A549 (cell line): Measurements from ENCODE around the gene CACNA1C. TPM values are rescaled to one million over a fixed set of nuclear protein-coding genes. Genes with fewer than 3 reads are reported as not detected.
A peak's percentile ranks its signal among the peaks of the same experiment; 100 is the strongest.
"Not testable (repeated sequence)": the region's sequence is repeated elsewhere in the genome, so short reads cannot be mapped to it uniquely, and the experiment has no call there.

ENCODE experiments used
- ATAC-seq, 2 experiments: fragments of 200-7000 bp in 1 of 2; fragments of >200 bp in 1 of 2; cut with Nextera tagmentation in 1 of 2; cut with Tn5 transposase in 1 of 2; 3 replicates each; pipeline versions ENCODE4 v1.8.0 to v1.9.1; 2018 to 2020; ENCODE audit warnings: mild to moderate bottlenecking in 1 of 2, moderate library complexity in 1 of 2
- CTCF ChIA-PET: fragments of 300-600 bp; sonication (Branson Sonifier 250); formaldehyde crosslinking; extraction: SDS; loops from one replicate; lab custom pipeline; 2021; ENCODE audit warnings: antibody characterized with exemption, inconsistent platforms; lab: Yijun Ruan, JAX
- POLR2A ChIA-PET: fragments of 350-600 bp; formaldehyde crosslinking; extraction: SDS; loops from one replicate; lab custom pipeline; 2021; ENCODE audit warnings: antibody characterized with exemption, inconsistent platforms; lab: Yijun Ruan, JAX
- DNase-seq, 2 experiments: peaks; one replicate each; pipeline versions ENCODE4 v3.0.0 to v3.0.0-alpha.2; 2011 to 2016; ENCODE audit warnings: low read depth in 1 of 2, low spot score in 1 of 2
- FAIRE-seq: peaks from 2 replicates; lab custom pipeline; 2011; peaks lifted over from hg19 to GRCh38; lab: Jason Lieb, UNC
- H3K27ac ChIP-seq, 2 experiments: fragments of >200 bp; sonication (Bioruptor Twin); formaldehyde crosslinking; 3 replicates each; pipeline ENCODE4 v1.5.1; 2016 to 2017
- H3K4me1 ChIP-seq: fragments of >200 bp; sonication (Bioruptor Twin); formaldehyde crosslinking; 3 replicates; pipeline ENCODE4 v1.6.1; 2016
- H3K4me2 ChIP-seq: fragments of >200 bp; sonication (Bioruptor Twin); formaldehyde crosslinking; 3 replicates; pipeline ENCODE4 v1.6.1; 2016
- H3K4me3 ChIP-seq: fragments of >200 bp; sonication (Bioruptor Twin); formaldehyde crosslinking; 3 replicates; pipeline ENCODE4 v1.5.1; 2016
- H3K9me3 ChIP-seq: fragments of >200 bp; sonication (Bioruptor Twin); formaldehyde crosslinking; 3 replicates; pipeline ENCODE4 v1.6.1; 2016
- CBX8 ChIP-seq: fragments of 200-600 bp; sonication (generic); IDR thresholded peaks from 2 replicates; pipeline ENCODE4 v1.6.1; 2016
- CEBPB ChIP-seq, 2 experiments: fragments of >200 bp in 1 of 2; sonication (Bioruptor Twin) in 1 of 2; formaldehyde crosslinking in 1 of 2; IDR thresholded peaks; 2 replicates each; pipeline ENCODE4 v1.6.1; 2012 to 2016
- CHD2 ChIP-seq: fragments of 150-350 bp; IDR thresholded peaks from 2 replicates; pipeline ENCODE4 v1.6.1; 2014; ENCODE audit warnings: low read length; ENCODE audit not compliant: partially characterized antibody
- EP300 ChIP-seq, 2 experiments: fragments of >200 bp; sonication (Bioruptor Twin); formaldehyde crosslinking; IDR thresholded peaks; 2 replicates in 1 of 2; 3 replicates in 1 of 2; pipeline ENCODE4 v1.6.1; 2016 to 2017
- ESRRA ChIP-seq: fragments of 150-350 bp; IDR thresholded peaks from 2 replicates; pipeline ENCODE4 v1.6.1; 2014; ENCODE audit warnings: mild to moderate bottlenecking, low read length, borderline replicate concordance
- FOSB ChIP-seq: fragments of 250-450 bp; sonication (Bioruptor Pico); IDR thresholded peaks from 2 replicates; pipeline ENCODE4 v1.5.0; 2020; ENCODE audit warnings: mild to moderate bottlenecking, moderate library complexity
- FOSL2 ChIP-seq, 2 experiments: fragments of 450-650 bp in 1 of 2; fragments of >200 bp in 1 of 2; sonication (Bioruptor Twin) in 1 of 2; formaldehyde crosslinking; IDR thresholded peaks; 2 replicates each; pipeline versions ENCODE4 v1.5.0 to v1.6.1; 2016 to 2020; ENCODE audit warnings: mild to moderate bottlenecking in 1 of 2, moderate library complexity in 1 of 2
- FOXS1 ChIP-seq: fragments of 250-450 bp; sonication (Bioruptor Pico); IDR thresholded peaks from 2 replicates; pipeline ENCODE4 v1.5.0; 2020; ENCODE audit warnings: mild to moderate bottlenecking, moderate library complexity
- GATA3 ChIP-seq: IDR thresholded peaks from 2 replicates; pipeline ENCODE4 v1.6.1; 2012; ENCODE audit warnings: borderline replicate concordance
- HDAC2 ChIP-seq: fragments of 200-600 bp; sonication (generic); IDR thresholded peaks from 2 replicates; pipeline ENCODE4 v1.6.1; 2016
- HOXB5 ChIP-seq: fragments of 250-450 bp; sonication (Bioruptor Pico); IDR thresholded peaks from 2 replicates; pipeline ENCODE4 v1.5.0; 2020; ENCODE audit warnings: mild to moderate bottlenecking, moderate library complexity
- JUN ChIP-seq, 2 experiments: fragments of >200 bp; sonication (Bioruptor Twin); formaldehyde crosslinking; IDR thresholded peaks; 2 replicates in 1 of 2; 3 replicates in 1 of 2; pipeline ENCODE4 v1.6.1; 2016 to 2017
- MAFK ChIP-seq: fragments of 450-650 bp; IDR thresholded peaks from 2 replicates; pipeline ENCODE4 v1.6.1; 2014; ENCODE audit not compliant: partially characterized antibody
- MAZ ChIP-seq: fragments of 150-350 bp; IDR thresholded peaks from 2 replicates; pipeline ENCODE4 v1.6.1; 2014; ENCODE audit warnings: antibody characterized with exemption, low read depth, low read length, borderline replicate concordance
- MYC ChIP-seq: IDR thresholded peaks from 2 replicates; pipeline ENCODE4 v1.6.1; 2012; ENCODE audit warnings: mild to moderate bottlenecking, inconsistent platforms, low read length, improper control_type of control experiment, borderline replicate concordance
- NFE2L2 ChIP-seq: fragments of 150-350 bp; conservative IDR thresholded peaks from 2 replicates; pipeline ENCODE4 v1.6.1; 2014; ENCODE audit warnings: low read length
- POLR2A ChIP-seq: IDR thresholded peaks from 2 replicates; pipeline ENCODE4 v1.6.1; 2012; ENCODE audit warnings: mild to moderate bottlenecking, low read length
- RAD21 ChIP-seq, 2 experiments: fragments of >200 bp in 1 of 2; sonication (Bioruptor Twin) in 1 of 2; formaldehyde crosslinking in 1 of 2; IDR thresholded peaks in 1 of 2; conservative IDR thresholded peaks in 1 of 2; 2 replicates in 1 of 2; 3 replicates in 1 of 2; pipeline ENCODE4 v1.6.1; 2012 to 2018; ENCODE audit warnings: inconsistent platforms in 1 of 2
- RNF2 ChIP-seq: fragments of 200-600 bp; sonication (generic); IDR thresholded peaks from 2 replicates; pipeline ENCODE4 v1.6.1; 2016; ENCODE audit warnings: low read depth, mild to moderate bottlenecking, antibody characterized with exemption, moderate library complexity, borderline replicate concordance
- SMC3 ChIP-seq: fragments of >200 bp; sonication (Bioruptor Twin); formaldehyde crosslinking; IDR thresholded peaks from 3 replicates; pipeline ENCODE4 v1.6.1; 2018; ENCODE audit warnings: inconsistent platforms
- ZFP36 ChIP-seq: fragments of 450-650 bp; IDR thresholded peaks from 2 replicates; pipeline ENCODE4 v1.6.1; 2014; ENCODE audit warnings: borderline replicate concordance; ENCODE audit not compliant: partially characterized antibody
- ZNF302 ChIP-seq: fragments of 250-450 bp; sonication (Bioruptor Pico); IDR thresholded peaks from 2 replicates; pipeline ENCODE4 v1.9.0; 2021; ENCODE audit warnings: inconsistent platforms, mild to moderate bottlenecking, moderate library complexity
- WGBS: methylation state at CpG from one replicate; pipeline ENCODE4 v1.1.6; 2017; ENCODE audit errors: missing lambda C conversion rate; 5-methylcytosine and 5-hydroxymethylcytosine counted together
- polyA plus RNA-seq, 4 experiments: library from polyadenylated mRNA; depleted of rRNA in 3 of 4; stranded (reverse); fragments of >200 nt; fragmentation: RNase III in 1 of 4; extraction: RNeasy Plus Mini Kit Qiagen cat#74134 plus additional on column Dnase treatment in 1 of 4; gene quantifications; 2 replicates in 3 of 4; 3 replicates in 1 of 4; pipeline ENCODE4 v1.2.3, GENCODE V29; 2011 to 2017
- TF ChIP-seq, protein P1 (sequence below): fragments of >200 bp; sonication (Bioruptor Twin); formaldehyde crosslinking; IDR thresholded peaks from 3 replicates; pipeline ENCODE4 v1.5.1; 2016
- TF ChIP-seq, protein P2 (sequence below): fragments of 250-450 bp; sonication (Bioruptor Pico); IDR thresholded peaks from 2 replicates; pipeline ENCODE4 v1.5.0; 2020; ENCODE audit warnings: low read depth, mild to moderate bottlenecking, moderate library complexity
- TF ChIP-seq, protein P3 (sequence below): fragments of >200 bp; sonication (Bioruptor Twin); formaldehyde crosslinking; IDR thresholded peaks from 2 replicates; pipeline ENCODE4 v1.6.1; 2016

CACNA1C gene
- polyA plus RNA-seq, 2 of the 4 experiments (the other 2 are of a cell fraction) = not detected

DNA sequence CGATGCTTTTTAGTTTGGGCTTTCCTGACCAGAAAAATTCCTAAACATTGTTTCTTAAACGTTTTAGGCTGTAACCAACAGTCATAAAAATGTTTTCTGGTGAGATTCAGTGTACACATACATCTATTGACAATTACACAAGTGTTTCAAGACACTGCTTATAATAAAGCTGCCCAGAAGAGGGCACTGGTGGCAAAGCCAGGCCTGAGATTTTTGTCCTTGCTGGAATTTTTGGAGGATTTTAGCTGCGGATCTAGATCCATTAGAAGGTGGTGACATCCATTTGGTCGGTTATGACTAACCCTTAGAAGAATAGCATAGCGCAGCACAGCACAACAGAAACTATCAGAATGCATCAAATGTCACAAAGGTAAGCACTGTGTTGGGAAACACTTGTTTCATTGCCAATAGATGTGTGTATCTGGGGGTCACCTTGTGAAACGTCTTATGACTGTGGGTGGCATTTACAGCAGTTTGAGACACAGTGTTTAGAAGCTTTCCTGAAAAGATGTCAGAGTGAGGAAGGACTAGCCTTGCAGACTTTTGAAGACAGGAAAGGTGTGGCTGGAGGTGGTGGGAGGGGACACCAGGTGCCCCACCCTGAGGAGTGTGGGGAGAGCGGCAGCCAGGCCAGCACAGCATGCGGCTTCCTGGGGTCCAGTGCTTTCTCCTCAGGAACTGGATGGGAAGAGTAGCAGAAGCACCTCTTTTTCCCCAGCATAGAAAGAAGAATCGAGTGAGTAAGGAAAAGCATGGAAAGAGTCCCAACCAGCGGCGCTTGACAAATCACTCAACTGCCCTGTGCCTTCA is 687.2 kb downstream of the CACNA1C start:
- WGBS = 21% methylated on average over 11 of the region's 11 CpGs
- DNase-seq = peak in 1 of 2 experiments; percentile 44
- FAIRE-seq = no peak
- no peaks in the 10 kb centered on the region for H3K4me1 ChIP-seq
- peak in 1 of 2 experiments; percentile 64; a peak in 4 of 6 replicates for ATAC-seq
- H3K4me2 ChIP-seq = no peak overlapping the region
- ChIA-PET POLR2A (no interaction called here), CTCF (interaction anchor here (0.6 to 3.0 kb wide), 22 partner anchors 8 to 1578 kb away, joined by 3 to 30 read pairs (median 4); no protein-coding TSS in a partner anchor)
- no peak overlapping the region for H3K27ac ChIP-seq
- TF ChIP-seq ZNF302 (CRISPR knock-in tag) (no peak), MAZ (no peak), ZFP36 (no peak), SMC3 (peak; percentile 42), CEBPB (IDR thresholded peaks at IDR 0.05) (no peak), MYC (no peak), JUN (IDR thresholded peaks at IDR 0.05) (no peak), POLR2A (no peak), EP300 (IDR thresholded peaks at IDR 0.05) (no peak), MAFK (no peak), HOXB5 (CRISPR knock-in tag) (no peak), RAD21 (conservative IDR thresholded peaks at IDR 0.05 in 1 of 2, IDR thresholded peaks at IDR 0.05 in 1 of 2) (peak; percentile 64 to 75)
- TF ChIP-seq, protein P1, sequence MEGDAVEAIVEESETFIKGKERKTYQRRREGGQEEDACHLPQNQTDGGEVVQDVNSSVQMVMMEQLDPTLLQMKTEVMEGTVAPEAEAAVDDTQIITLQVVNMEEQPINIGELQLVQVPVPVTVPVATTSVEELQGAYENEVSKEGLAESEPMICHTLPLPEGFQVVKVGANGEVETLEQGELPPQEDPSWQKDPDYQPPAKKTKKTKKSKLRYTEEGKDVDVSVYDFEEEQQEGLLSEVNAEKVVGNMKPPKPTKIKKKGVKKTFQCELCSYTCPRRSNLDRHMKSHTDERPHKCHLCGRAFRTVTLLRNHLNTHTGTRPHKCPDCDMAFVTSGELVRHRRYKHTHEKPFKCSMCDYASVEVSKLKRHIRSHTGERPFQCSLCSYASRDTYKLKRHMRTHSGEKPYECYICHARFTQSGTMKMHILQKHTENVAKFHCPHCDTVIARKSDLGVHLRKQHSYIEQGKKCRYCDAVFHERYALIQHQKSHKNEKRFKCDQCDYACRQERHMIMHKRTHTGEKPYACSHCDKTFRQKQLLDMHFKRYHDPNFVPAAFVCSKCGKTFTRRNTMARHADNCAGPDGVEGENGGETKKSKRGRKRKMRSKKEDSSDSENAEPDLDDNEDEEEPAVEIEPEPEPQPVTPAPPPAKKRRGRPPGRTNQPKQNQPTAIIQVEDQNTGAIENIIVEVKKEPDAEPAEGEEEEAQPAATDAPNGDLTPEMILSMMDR = peak; percentile 56
- TF ChIP-seq, all 56 proteins: peak for 3
- no peak overlapping the region for H3K4me3 ChIP-seq
- no peaks in the 10 kb centered on the region for H3K9me3 ChIP-seq

DNA sequence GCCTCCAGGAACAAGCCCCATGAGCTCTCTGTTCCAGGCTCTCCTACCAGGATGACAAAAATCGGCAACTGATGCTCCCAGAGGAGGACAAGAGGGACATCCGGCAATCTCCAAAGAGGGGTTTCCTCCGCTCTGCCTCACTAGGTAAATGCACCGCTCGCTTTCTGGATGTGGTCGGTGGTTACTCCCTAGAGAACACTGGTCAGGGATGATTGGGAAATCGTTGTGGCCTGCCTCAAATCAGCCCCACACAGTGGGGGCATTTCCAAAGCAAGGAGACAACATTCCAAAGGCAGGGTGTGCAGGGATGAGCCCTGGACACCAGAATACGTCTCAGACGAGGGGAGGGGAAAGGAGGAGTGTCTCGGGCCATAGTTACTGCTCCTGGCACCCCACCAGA is 689.2 kb downstream of the CACNA1C start:
- not testable (repeated sequence) for FAIRE-seq
- CTCF ChIA-PET = interaction anchor here (1.2 to 3.0 kb wide), 2 partner anchors 42 kb away, joined by 4 to 30 read pairs; no protein-coding TSS in a partner anchor

DNA sequence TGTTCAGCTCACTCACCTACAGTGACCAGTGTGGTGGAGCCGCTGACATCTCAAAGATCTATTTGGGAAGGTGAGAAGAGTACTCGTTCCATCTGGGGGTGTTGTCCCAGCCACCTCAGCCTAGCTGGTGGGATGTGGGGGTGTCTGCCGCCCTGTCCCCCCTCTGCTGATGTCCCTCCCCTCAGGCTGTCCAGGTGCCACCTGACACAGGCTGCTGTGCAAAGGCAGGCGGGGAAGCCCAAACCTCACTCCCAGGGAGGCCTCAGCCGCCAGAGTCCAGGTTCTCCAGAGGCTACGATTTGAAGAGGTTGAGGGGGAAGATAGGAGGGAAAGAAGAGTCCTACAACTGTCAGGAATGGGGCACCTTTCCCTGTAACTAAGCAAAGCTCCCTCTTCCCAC is 690.7 kb downstream of the CACNA1C start:
- Histone ChIP-seq H3K4me3 (no peak overlapping the region), H3K27ac (no peak overlapping the region), H3K4me2 (no peak overlapping the region), H3K4me1 (no peaks in the 10 kb centered on the region), H3K9me3 (no peaks in the 10 kb centered on the region)
- POLR2A ChIA-PET = no interaction called here
- CTCF ChIA-PET = interaction anchor here (1.2 kb wide), 1 partner anchor 40 kb away, joined by 4 read pairs; no protein-coding TSS in a partner anchor
- TF ChIP-seq RNF2 (no peak), CEBPB (IDR thresholded peaks at IDR 0.05) (no peak), FOSB (CRISPR knock-in tag) (no peak), FOSL2 (IDR thresholded peaks at IDR 0.05) (no peak), FOSL2 (CRISPR knock-in tag; IDR thresholded peaks at IDR 0.05) (no peak), FOXS1 (CRISPR knock-in tag) (no peak), NFE2L2 (no peak), HDAC2 (no peak), ESRRA (no peak), GATA3 (no peak), CBX8 (no peak), CHD2 (no peak)
- TF ChIP-seq, protein P2, sequence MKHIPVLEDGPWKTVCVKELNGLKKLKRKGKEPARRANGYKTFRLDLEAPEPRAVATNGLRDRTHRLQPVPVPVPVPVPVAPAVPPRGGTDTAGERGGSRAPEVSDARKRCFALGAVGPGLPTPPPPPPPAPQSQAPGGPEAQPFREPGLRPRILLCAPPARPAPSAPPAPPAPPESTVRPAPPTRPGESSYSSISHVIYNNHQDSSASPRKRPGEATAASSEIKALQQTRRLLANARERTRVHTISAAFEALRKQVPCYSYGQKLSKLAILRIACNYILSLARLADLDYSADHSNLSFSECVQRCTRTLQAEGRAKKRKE (CRISPR knock-in tag) = no peak
- TF ChIP-seq, protein P3, sequence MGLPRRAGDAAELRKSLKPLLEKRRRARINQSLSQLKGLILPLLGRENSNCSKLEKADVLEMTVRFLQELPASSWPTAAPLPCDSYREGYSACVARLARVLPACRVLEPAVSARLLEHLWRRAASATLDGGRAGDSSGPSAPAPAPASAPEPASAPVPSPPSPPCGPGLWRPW = no peak
- ATAC-seq = no peak
- no peak for DNase-seq
- WGBS = 26% methylated on average over 4 of the region's 6 CpGs
- no peak for FAIRE-seq

More for the DNA sequence above, 689.2 kb downstream of the CACNA1C start:
- not testable (repeated sequence) for H3K4me3 ChIP-seq, H3K27ac ChIP-seq, ATAC-seq, H3K4me1 ChIP-seq, H3K9me3 ChIP-seq, H3K4me2 ChIP-seq, DNase-seq
- POLR2A ChIA-PET = interaction anchor here (0.9 kb wide), 1 partner anchor 57 kb away, joined by 3 read pairs; no protein-coding TSS in a partner anchor
- 22% methylated on average over 6 of the region's 10 CpGs for WGBS
